ENCODE data around the gene SPDEF. TPM values are rescaled to one million over a fixed set of nuclear protein-coding genes. Genes with fewer than 3 reads are reported as not detected.

SPDEF gene
- polyA plus RNA-seq, 2 of the 4 experiments (the other 2 are of a cell fraction), result 4.3 to 5.4 TPM

DNA sequence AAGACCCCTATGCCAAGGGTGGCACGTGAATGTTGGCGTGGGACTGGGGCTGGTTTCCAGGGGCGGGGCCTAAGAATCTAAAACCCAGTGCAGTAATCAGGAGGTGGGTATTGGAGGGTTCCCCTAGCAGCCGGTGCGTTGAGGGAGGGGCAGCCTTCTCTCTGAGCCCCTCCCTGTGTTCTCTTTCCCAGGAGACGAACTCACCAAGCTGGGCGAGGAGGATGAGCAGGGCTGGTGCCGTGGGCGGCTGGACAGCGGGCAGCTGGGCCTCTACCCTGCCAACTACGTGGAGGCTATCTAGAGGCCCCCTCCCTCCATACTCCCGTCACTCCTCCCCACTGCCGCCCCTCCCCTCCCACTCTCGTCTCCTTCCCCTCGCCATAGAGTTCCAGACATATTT lies 23.9 kb downstream of the SPDEF start:
- peaks cover 37% of the 10 kb centered on the region for H3K4me1 ChIP-seq
- no peak overlapping the region for H3K4me2 ChIP-seq
- ChIA-PET POLR2A (no interaction called here), CTCF (interaction anchor here (0.6 to 2.9 kb wide), 3 partner anchors 72 to 1157 kb away, joined by 3 to 20 read pairs (median 4); no protein-coding TSS in a partner anchor)
- no peak overlapping the region for H3K4me3 ChIP-seq
- FAIRE-seq (no peak), DNase-seq (ENCODE audit: low read depth in 1 of 2, low spot score in 1 of 2) (no peak), ATAC-seq (no peak)
- WGBS (ENCODE audit: missing lambda C conversion rate), result 89% methylated on average over 13 of the region's 15 CpGs
- TF ChIP-seq, protein P1, sequence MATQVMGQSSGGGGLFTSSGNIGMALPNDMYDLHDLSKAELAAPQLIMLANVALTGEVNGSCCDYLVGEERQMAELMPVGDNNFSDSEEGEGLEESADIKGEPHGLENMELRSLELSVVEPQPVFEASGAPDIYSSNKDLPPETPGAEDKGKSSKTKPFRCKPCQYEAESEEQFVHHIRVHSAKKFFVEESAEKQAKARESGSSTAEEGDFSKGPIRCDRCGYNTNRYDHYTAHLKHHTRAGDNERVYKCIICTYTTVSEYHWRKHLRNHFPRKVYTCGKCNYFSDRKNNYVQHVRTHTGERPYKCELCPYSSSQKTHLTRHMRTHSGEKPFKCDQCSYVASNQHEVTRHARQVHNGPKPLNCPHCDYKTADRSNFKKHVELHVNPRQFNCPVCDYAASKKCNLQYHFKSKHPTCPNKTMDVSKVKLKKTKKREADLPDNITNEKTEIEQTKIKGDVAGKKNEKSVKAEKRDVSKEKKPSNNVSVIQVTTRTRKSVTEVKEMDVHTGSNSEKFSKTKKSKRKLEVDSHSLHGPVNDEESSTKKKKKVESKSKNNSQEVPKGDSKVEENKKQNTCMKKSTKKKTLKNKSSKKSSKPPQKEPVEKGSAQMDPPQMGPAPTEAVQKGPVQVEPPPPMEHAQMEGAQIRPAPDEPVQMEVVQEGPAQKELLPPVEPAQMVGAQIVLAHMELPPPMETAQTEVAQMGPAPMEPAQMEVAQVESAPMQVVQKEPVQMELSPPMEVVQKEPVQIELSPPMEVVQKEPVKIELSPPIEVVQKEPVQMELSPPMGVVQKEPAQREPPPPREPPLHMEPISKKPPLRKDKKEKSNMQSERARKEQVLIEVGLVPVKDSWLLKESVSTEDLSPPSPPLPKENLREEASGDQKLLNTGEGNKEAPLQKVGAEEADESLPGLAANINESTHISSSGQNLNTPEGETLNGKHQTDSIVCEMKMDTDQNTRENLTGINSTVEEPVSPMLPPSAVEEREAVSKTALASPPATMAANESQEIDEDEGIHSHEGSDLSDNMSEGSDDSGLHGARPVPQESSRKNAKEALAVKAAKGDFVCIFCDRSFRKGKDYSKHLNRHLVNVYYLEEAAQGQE (IDR thresholded peaks at IDR 0.05), result no peak
- TF ChIP-seq, protein P2, sequence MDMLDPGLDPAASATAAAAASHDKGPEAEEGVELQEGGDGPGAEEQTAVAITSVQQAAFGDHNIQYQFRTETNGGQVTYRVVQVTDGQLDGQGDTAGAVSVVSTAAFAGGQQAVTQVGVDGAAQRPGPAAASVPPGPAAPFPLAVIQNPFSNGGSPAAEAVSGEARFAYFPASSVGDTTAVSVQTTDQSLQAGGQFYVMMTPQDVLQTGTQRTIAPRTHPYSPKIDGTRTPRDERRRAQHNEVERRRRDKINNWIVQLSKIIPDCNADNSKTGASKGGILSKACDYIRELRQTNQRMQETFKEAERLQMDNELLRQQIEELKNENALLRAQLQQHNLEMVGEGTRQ (IDR thresholded peaks at IDR 0.05), result no peak
- no peak for TF ChIP-seq HEYL (CRISPR knock-in tag; IDR thresholded peaks at IDR 0.05)
- TF ChIP-seq FOXS1 (CRISPR knock-in tag; IDR thresholded peaks at IDR 0.05), result no peak
- TF ChIP-seq JUNB (IDR thresholded peaks at IDR 0.05), result no peak
- no peak for TF ChIP-seq RARB (CRISPR knock-in tag; IDR thresholded peaks at IDR 0.05)
- no peak for TF ChIP-seq FOSB (CRISPR knock-in tag; IDR thresholded peaks at IDR 0.05)
- no peak for TF ChIP-seq TFCP2L1 (CRISPR knock-in tag; IDR thresholded peaks at IDR 0.05)
- TF ChIP-seq SMC3 (IDR thresholded peaks at IDR 0.05), result no peak
- TF ChIP-seq, protein P3, sequence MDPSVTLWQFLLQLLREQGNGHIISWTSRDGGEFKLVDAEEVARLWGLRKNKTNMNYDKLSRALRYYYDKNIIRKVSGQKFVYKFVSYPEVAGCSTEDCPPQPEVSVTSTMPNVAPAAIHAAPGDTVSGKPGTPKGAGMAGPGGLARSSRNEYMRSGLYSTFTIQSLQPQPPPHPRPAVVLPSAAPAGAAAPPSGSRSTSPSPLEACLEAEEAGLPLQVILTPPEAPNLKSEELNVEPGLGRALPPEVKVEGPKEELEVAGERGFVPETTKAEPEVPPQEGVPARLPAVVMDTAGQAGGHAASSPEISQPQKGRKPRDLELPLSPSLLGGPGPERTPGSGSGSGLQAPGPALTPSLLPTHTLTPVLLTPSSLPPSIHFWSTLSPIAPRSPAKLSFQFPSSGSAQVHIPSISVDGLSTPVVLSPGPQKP (IDR thresholded peaks at IDR 0.05; ENCODE audit: low read depth, low read length), result no peak
- TF ChIP-seq, protein P4, sequence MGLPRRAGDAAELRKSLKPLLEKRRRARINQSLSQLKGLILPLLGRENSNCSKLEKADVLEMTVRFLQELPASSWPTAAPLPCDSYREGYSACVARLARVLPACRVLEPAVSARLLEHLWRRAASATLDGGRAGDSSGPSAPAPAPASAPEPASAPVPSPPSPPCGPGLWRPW (IDR thresholded peaks at IDR 0.05), result no peak
- TF ChIP-seq, protein P5, sequence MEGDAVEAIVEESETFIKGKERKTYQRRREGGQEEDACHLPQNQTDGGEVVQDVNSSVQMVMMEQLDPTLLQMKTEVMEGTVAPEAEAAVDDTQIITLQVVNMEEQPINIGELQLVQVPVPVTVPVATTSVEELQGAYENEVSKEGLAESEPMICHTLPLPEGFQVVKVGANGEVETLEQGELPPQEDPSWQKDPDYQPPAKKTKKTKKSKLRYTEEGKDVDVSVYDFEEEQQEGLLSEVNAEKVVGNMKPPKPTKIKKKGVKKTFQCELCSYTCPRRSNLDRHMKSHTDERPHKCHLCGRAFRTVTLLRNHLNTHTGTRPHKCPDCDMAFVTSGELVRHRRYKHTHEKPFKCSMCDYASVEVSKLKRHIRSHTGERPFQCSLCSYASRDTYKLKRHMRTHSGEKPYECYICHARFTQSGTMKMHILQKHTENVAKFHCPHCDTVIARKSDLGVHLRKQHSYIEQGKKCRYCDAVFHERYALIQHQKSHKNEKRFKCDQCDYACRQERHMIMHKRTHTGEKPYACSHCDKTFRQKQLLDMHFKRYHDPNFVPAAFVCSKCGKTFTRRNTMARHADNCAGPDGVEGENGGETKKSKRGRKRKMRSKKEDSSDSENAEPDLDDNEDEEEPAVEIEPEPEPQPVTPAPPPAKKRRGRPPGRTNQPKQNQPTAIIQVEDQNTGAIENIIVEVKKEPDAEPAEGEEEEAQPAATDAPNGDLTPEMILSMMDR (IDR thresholded peaks at IDR 0.05), result no peak
- no peak for TF ChIP-seq RFX5 (IDR thresholded peaks at IDR 0.05)
- H3K27ac ChIP-seq, result no peak overlapping the region
- H3K9me3 ChIP-seq, result no peaks in the 10 kb centered on the region

DNA sequence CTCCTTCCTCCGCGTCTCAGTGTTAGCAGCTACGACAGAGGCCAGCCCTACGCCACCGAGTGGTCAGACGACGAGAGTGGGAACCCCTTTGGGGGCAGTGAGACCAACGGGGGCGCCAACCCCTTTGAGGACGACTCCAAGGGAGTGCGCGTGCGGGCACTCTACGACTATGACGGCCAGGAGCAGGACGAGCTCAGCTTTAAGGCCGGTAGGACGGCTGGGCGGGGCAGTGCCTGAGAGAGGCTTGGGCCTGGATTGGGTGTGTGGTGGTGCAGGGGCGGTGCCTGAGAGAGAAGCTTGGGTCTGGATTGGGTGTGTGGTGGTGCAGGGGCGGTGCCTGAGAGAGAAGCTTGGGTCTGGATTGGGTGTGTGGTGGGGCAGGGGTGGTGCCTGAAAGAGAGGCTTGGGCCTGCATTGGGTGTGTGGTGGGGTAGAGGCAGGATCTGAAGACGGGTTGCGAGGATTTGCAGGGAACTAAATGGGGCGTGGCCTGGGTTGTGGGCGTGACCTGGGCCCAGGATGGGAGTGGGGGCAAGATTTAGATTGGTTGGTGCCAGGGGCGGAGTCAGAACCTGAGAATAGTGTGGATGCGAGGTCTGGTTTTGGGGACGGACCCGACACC lies 24.4 kb downstream of the SPDEF start:
- no peak for FAIRE-seq
- Histone ChIP-seq H3K9me3 (no peaks in the 10 kb centered on the region), H3K4me1 (peaks cover 33% of the 10 kb centered on the region), H3K4me2 (no peak overlapping the region), H3K4me3 (no peak overlapping the region), H3K27ac (no peak overlapping the region)
- ChIA-PET CTCF (interaction anchor here (0.6 to 2.9 kb wide), 3 partner anchors 72 to 674 kb away, joined by 3 to 20 read pairs (median 4); no protein-coding TSS in a partner anchor), POLR2A (no interaction called here)
- peak in 1 of 2 experiments; percentile 47; a peak in 3 of 6 replicates for ATAC-seq
- peak in 1 of 2 experiments; percentile 36 for DNase-seq (ENCODE audit: low read depth in 1 of 2, low spot score in 1 of 2)
- TF ChIP-seq, protein P6, sequence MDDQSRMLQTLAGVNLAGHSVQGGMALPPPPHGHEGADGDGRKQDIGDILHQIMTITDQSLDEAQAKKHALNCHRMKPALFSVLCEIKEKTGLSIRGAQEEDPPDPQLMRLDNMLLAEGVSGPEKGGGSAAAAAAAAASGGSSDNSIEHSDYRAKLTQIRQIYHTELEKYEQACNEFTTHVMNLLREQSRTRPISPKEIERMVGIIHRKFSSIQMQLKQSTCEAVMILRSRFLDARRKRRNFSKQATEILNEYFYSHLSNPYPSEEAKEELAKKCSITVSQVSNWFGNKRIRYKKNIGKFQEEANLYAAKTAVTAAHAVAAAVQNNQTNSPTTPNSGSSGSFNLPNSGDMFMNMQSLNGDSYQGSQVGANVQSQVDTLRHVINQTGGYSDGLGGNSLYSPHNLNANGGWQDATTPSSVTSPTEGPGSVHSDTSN (IDR thresholded peaks at IDR 0.05), result no peak
- no peak for TF ChIP-seq FOSB (CRISPR knock-in tag; IDR thresholded peaks at IDR 0.05)
- TF ChIP-seq SREBF2 (IDR thresholded peaks at IDR 0.05), result no peak
- TF ChIP-seq GATA3 (IDR thresholded peaks at IDR 0.05; ENCODE audit: borderline replicate concordance), result no peak
- TF ChIP-seq EP300 (IDR thresholded peaks at IDR 0.05), result no peak
- TF ChIP-seq HOXB13 (CRISPR knock-in tag; IDR thresholded peaks at IDR 0.05; ENCODE audit: low read depth), result no peak
- TF ChIP-seq, protein P4 (IDR thresholded peaks at IDR 0.05), result no peak
- TF ChIP-seq, protein P7, sequence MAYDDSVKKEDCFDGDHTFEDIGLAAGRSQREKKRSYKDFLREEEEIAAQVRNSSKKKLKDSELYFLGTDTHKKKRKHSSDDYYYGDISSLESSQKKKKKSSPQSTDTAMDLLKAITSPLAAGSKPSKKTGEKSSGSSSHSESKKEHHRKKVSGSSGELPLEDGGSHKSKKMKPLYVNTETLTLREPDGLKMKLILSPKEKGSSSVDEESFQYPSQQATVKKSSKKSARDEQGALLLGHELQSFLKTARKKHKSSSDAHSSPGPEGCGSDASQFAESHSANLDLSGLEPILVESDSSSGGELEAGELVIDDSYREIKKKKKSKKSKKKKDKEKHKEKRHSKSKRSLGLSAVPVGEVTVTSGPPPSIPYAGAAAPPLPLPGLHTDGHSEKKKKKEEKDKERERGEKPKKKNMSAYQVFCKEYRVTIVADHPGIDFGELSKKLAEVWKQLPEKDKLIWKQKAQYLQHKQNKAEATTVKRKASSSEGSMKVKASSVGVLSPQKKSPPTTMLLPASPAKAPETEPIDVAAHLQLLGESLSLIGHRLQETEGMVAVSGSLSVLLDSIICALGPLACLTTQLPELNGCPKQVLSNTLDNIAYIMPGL (CRISPR knock-in tag; IDR thresholded peaks at IDR 0.05; ENCODE audit: borderline replicate concordance), result no peak
- no peak for TF ChIP-seq FOXS1 (CRISPR knock-in tag; IDR thresholded peaks at IDR 0.05)
- WGBS (ENCODE audit: missing lambda C conversion rate), result 88% methylated on average over 29 of the region's 29 CpGs

All from A549 (cell line).